ENCODE data around the gene C1QC.

Gene C1QC

DNA sequence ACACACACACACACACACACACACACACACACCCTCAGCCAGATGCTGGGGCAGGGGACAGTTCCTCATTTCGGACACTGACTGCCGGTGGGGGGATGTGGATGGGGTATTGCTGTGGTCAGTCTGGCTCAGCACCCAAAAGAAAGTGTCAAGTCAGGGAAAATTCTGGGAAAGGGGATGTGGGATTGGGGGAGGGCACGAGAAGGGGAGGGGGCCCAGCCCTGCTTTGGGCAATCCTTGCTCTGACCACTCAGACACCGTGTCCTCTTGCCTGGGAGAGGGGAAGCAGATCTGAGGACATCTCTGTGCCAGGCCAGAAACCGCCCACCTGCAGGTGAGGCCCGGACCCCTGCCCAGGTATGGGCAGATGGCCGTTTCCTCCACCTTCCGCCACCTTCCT, at the start of gene C1QC:
Gene C1QC (plus strand): TSS at position 253 of the 400 bp plus-strand sequence. CDS start 391 bp downstream, outside the sequence.
- no peak for DNase-seq (ENCODE audit: low read depth)

DNA sequence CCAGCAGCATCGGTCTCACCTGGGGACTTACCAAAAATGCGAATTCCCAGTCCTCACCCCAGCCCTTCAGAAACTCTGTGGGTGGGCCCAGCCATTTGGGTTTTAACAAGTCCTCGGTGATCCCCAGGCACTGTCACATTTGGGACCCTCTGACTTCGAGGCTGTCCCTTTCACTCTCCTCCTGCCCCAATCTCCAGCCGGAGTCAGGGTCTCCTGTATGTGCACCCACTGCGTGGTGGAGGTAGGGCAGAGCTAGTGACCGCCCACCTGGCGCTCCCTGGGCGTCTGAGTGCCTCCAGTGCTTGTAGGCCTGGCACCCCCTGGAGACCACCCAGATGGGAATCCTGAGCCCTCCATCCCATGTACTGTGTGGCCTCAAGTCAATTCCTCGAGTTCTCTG, 49.0 kb upstream of the C1QC start:
- no peak for DNase-seq (ENCODE audit: low read depth)

DNA sequence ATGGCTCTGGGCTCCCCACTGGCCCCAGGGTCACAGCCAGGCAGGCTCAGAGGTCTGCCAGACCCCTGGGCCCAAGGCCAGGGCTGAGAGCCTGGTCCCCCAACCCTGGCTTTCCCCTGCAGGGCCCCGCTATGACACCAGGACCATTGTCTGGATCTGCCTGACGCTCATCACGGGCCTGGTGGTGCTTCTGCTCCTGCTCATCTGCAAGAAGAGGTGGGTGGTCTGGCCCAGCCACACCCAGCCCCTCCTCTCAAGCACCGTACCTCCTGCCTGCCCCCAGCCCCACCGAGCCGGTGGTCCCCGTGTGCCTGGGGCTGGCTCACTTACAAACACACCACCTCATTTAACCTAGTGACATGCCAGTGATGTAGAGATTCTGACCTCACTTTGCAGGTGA, 48.3 kb upstream of the C1QC start:
- DNase-seq (ENCODE audit: low read depth) = no peak

DNA sequence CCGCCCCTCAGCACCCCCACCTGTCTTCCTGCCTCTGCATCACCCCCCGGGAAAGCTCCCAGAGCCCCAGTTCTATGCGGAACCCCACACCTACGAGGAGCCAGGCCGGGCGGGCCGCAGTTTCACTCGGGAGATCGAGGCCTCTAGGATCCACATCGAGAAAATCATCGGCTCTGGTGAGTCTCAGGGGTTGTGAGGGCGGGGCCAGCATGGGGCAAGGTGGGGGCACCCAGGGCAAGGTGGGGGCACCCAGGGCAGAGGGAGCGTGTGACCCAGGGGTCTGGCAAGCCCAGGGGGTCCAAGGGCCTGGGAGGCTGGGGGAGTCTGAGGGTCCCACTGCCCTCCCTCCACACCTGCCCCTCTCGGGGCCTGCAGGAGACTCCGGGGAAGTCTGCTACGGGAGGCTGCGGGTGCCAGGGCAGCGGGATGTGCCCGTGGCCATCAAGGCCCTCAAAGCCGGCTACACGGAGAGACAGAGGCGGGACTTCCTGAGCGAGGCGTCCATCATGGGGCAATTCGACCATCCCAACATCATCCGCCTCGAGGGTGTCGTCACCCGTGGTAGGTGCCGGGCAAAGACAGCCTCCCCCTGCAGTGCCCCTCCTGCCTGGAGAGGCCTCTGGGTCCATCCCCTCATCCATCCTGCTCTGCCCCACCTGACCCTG, 46.0 kb upstream of the C1QC start:
- no peak for DNase-seq (ENCODE audit: low read depth)

DNA sequence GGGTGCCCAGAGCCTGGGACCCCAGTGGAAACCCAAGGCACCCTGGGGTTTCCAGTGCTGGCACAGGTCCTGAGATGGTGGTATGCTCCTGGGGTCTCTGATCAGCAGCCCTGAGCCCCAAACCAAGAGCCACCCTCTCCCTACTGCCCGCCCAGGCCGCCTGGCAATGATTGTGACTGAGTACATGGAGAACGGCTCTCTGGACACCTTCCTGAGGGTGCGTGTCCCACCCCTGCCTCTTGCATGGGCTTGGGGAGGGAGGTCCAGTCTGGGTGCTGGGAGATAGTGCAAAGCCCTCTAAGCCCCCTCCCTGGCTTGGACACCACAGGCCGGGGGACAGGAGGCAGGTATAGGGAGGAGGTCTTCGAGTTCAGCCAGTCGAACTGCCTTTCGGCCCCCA, 45.4 kb upstream of the C1QC start:
- no peak for DNase-seq (ENCODE audit: low read depth)

DNA sequence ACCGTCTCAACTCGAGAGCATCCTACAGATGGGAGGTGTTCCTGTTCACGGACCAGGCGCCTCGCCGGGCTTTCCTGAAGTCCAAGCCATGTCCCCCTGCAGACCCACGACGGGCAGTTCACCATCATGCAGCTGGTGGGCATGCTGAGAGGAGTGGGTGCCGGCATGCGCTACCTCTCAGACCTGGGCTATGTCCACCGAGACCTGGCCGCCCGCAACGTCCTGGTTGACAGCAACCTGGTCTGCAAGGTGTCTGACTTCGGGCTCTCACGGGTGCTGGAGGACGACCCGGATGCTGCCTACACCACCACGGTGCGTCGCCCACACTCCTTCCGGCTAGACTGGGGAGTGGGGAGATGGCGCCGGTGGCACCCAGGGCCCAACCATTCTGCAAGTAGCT, 44.7 kb upstream of the C1QC start:
- no peak for DNase-seq (ENCODE audit: low read depth)

DNA sequence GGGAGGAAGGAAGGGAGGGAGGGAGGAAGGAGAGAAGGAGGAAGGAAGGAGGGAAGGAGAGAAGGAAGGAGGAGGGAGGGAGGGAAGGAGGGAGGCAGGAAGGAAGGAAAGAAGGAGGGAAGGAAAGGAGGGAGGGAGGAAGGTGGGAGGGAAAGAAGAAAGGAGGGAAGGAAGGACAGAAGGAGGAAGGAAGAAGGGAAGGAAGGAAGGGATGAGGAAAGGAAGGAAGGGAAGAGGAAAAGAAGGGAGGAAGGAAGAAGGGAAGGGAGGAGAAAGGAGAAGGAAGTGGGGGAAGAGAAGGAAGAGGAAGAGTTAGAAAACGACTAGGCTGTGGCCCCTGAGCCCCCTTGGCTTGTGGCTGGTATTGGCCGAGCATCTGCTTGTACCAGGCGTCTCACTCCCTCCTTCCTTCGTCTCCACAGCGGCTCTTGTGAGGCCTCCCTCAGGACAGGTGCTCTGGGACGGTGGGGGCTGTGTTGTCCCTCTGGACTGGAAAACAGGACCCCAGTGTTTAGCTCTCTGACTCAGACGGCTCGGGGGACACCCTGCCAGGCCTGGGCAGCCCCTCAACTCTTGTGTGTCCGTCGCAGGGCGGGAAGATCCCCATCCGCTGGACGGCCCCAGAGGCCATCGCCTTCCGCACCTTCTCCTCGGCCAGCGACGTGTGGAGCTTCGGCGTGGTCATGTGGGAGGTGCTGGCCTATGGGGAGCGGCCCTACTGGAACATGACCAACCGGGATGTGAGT, 43.2 kb upstream of the C1QC start:
- no peak for DNase-seq (ENCODE audit: low read depth)

DNA sequence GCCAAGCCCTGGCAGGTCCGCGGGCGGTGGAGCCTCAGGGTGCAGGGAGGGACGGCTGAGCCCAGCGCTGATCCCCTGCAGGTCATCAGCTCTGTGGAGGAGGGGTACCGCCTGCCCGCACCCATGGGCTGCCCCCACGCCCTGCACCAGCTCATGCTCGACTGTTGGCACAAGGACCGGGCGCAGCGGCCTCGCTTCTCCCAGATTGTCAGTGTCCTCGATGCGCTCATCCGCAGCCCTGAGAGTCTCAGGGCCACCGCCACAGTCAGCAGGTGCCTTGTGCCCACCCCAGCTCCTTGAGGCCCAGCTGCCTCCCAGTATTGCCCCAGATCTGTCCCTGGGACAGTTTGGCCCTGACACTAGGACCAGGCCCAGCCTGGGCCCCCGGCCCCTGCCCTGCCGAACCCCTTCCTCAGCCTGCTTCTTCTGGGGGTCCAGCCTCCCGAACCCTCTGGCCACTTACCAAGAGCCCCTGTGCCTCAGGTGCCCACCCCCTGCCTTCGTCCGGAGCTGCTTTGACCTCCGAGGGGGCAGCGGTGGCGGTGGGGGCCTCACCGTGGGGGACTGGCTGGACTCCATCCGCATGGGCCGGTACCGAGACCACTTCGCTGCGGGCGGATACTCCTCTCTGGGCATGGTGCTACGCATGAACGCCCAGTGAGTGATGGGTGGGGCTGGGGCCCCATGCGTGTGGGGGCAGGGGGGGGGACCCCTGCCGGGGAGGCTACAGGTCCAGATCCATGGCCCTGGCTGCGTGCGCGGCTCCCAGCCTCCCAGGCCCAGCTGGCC, 42.4 kb upstream of the C1QC start:
- no peak for DNase-seq (ENCODE audit: low read depth)

DNA sequence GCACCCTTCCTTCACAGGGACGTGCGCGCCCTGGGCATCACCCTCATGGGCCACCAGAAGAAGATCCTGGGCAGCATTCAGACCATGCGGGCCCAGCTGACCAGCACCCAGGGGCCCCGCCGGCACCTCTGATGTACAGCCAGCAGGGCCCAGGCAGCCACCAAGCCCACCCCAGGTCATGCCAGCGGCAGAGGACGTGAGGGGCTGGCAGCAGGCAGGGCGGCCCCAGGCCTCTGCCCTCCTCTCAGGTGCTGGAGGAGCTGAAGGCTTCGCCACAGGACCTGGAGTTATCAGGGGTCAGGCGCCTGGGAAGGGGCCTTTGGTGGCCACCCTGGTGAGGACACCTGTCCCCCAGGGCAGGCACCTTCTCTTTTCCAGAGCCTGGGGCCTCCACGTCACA, 41.8 kb upstream of the C1QC start:
- DNase-seq (ENCODE audit: low read depth) = no peak

DNA sequence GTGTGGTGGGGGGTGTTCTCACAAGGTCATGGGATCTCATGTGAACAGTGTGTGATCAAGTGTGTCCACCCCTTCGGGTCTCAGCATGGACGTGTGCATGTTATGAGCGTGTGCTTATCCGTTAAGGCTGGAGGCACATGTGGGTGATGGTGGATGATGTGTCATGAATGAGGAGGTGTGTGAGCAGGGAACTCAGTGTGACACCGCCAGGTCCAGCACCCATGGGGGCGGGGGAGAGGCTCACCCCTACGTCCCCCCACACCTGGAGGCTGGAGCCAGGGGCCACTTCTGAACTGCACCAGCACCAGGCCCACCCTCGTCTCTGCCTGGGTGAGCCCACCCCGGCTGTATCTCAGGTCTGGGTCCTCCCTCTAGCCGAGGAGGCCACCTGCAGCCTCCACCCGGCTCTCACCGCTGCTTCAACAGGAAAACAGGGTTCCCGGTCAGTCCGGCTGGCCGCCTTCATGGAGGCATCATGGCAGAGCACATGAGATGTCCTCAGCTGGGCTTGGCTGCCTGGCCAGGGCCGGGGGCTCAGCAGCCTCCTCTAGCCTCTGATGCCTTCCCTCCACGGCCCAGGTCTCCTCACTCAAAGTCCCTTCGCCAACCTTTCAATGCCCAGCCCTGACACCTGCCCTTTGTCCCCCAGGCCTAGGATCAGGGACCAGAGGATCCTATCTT, 41.2 kb upstream of the C1QC start:
- DNase-seq (ENCODE audit: low read depth) = no peak

DNA sequence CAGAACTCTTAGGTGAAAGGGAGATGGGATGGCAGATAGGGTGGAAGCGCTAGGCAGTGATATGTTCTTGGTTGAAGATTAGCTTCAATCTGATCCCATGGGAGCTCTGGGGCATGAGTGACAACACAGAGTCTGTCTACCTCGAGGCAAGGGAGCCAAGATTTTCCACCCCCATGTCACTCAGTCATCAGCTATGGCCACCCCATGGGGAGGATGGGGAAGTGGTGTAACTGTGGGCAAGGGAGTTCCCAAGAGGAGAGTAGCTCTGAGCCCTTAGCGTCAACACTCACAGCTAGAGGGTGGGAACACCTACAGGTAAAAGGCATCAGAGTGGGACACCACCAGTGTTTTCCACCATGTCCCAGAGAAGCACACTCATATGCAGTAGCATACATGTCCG, 37.3 kb upstream of the C1QC start:
- DNase-seq (ENCODE audit: low read depth) = no peak

DNA sequence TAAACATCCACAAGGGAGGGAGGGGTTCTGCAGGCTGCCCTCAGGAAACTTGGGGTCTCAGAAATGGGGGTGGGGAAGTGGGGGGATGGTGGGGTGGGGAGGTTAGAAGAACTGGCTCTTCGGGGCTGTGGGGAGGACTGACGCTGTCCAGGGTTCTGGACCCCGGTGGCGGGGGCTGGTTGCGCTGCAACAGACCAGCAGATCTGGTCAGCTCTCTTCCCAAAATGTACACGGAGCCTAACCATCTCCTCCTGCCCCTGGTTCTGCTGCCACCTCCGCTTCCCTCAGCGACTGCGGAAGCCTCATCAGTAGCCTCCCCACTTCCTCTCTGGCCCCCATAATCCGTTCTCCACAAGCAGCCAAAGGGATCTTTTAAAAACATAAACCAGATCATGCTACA, 36.3 kb upstream of the C1QC start:
- DNase-seq (ENCODE audit: low read depth) = no peak

DNA sequence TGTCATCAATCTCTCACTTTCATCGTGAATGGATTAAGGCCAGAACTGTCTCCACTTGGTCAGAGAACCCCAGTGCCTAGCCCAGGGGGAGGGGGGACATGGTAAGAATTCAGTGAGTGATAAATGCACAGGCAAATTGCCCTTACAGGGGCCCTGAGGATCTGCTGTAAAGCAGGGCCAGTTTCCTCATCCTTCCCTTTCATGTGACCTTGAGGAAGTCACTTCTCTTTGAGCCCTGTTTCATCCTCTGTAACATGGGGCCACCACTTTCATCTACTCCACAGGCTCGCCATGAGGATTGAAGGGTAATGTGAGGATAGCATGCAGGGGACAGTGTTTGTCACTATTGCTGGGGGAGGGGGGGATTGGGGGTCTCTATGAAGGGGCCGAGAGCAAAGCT, 35.1 kb upstream of the C1QC start:
- no peak for DNase-seq (ENCODE audit: low read depth)

DNA sequence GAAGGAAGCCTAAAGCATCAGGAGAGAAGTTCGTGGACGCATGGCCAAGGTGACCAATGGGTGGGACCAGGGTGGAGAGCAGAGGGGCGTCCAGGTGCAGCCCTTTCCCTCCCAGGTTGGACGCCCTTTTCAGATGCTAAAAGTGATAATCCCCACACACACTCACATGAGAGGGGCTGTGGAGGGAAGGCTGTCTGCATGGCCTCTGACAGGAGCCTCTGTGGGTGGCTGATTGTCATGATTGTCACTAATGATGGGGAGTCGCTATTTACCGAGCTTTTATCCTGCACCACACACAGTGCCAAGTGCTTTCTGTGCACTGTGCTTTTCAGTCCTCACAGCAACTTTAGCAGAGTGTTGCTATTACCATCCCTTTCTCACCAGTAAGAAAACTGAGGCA, 34.1 kb upstream of the C1QC start:
- DNase-seq (ENCODE audit: low read depth) = no peak

DNA sequence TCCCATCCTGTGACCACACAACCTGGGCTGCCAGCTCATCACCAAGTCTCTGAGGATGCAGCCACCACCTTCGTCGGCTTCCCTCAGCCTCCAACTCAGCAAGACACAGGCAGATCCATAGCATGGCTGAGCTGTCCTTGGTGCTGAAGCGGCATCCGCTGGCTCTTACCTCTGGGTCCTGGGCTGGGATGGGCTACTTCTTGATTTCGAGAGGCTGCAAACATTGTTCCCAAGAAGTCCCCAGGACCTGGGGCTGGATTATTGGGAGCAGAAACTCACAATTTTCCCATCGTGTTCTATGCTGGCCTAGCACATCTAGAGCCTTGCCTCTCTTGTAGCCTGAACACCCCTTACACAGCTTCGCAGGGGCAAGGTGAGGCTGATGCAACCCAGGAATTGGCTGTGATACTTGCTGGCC, 31.9 kb upstream of the C1QC start:
- no peak for DNase-seq (ENCODE audit: low read depth)

DNA sequence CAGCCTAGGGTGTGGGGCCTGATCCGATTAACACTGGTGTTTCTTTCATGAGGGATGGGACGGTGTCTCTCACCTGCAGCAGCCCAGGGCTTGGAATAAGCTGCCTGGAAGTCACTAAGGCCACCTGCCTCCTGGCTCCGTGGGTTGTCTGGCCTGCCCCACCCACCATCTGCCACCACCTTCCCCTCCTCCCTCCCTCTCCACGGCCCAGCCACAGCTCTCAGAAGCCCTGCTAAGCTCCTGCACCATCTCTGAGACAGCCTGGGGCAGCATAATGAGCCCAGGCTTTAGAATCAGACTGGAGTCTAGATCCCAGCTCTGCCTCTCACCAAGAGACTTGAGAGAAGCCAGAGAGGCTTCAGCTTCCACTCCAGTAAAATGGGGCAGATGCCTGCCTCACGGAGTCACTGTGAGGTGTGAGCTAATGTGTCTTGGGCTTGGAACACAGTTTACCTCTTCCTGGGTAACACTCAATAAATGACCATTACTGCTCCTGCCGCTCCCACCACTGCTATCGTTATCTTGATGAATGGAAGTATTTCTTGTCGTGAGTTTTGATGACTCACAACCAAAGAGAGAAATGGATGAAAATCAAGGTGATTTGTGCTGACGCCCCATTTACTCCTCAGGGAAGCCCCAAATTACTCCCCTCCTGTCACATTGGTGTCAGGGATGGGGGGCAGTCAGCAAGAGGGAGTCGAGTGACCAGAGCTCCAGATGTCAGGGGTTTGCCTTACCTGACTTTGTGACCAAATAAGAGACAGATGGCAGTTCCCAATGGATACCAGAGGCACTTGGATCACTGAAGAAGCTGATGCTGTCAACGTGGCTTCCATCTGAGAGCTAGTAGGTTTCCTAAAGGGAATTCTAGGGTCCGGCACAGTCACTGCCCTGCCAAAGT, 30.5 kb upstream of the C1QC start:
- DNase-seq (ENCODE audit: low read depth) = no peak

DNA sequence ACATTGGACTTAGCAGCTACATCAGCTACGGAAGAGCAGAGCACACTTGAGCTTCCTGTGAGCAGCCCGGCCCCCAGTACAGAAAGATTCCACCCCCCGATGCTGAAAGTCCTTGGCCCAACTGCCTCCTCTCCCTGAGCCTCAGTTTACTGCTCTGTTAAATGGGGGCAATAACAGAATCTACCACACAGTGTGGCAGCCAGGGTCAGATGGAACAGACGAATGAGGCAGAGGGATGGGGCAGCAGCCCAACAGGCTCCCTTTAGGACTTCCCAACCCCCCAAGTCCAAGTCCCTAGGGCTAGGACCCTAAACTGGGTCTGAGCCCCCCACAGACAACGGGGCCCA, 29.9 kb upstream of the C1QC start:
- DNase-seq (ENCODE audit: low read depth) = no peak

DNA sequence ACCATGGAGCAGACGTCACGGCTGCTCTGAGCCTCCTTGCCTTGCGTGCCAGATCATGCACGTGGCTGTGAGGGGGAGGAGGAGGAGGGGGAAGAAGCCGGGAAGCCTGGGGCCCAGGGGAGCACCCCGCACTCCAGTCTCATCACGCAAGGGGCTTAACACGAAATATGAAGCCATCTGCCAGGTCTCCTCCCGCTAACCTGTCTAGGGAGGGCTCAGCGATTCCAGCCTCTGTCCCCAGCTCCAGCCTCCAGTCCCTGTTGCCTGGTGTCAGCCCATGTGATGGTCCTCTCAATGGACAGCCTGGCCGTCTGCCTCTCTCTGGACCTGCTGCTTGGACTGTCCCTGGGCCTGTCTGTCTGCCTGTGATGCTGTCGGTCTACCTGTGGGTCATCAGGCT, 29.5 kb upstream of the C1QC start:
- DNase-seq (ENCODE audit: low read depth) = no peak

DNA sequence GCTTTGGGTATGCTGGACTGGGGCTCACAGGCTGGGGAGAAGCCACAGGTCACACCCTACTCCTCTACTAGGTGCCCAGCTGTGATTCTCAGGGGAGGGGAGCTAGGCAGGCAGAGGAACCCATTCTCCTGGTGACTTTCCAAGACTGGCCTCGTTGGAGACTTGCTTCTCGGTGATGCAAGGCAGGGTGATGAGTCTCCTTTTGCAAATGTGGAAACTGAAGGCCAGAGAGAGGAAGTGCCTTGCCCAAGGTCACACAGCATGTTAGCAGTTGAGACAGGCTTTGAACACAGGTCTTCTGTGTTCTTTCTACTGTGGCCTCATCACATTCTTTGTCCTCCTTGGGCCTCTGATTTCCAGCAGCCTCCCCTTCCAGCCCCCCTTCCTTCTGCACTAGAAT, 27.5 kb upstream of the C1QC start:
- DNase-seq (ENCODE audit: low read depth) = no peak

DNA sequence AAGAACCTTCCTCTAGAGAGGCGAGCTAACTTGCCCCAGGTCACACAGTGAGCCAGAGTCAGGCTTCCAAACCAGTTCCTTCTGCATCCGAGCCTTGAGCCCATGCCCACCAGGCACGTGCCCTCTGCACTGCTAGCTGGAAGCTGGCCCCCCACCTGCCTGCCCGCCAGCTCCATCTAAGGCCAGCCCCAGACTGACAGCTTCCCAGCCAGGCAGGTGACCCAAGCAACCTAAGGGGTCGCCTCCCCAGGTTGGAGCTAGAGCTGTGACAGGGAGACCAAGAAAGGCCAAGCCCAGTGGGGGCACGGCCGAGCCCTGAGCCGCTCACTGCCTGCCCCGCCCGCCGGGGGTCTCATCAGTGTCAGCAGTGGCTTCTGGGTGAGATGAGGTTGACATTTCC, 26.9 kb upstream of the C1QC start:
- DNase-seq (ENCODE audit: low read depth) = no peak

DNA sequence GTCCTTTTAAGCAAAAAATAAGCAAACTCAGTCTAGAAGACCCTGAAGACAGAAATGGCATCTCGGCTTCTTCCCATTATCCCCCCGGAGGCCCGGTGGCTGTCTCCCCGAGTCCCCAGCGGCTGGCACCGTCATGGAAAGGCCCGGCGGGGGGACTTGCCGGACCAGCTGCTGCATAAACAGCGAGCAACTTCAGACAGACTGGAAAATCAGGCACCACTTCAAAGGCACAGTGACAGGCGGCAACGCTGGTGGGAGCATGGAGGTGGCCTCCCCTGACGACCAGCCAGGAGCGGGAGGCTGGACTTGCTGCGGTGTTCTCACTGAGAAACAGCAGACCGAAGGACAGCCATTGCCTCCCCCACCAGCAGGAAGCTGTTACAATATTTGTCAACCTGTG, 25.4 kb upstream of the C1QC start:
- DNase-seq (ENCODE audit: low read depth) = no peak

DNA sequence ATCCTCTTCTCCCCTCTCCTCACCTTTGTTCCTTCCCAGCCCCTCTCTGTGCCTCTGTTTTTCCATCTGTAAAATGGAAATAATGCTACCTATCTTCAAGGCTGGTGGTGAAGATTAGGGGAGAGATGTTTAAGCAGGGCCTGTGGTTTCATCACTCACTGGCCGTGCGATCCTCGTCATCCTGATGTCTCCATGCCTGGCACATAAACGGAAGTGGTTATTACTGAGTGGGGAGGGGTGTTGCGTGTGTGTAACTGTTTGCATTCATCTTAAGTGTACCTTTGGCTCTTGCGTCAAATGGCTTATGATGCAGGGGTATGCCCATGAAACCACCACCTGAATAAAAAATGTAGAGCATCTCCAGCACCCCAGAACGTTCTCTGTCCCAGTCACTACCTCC, 24.2 kb upstream of the C1QC start:
- DNase-seq (ENCODE audit: low read depth) = no peak

Measured in stimulated activated CD4-positive, alpha-beta T cell treated with anti-CD3 and anti-CD28 coated beads, Interleukin-2, amount 100 ng/mL, for 4 hours (primary cell).